NOMO-1 treated with DMSO at 0.1 percent for 48 hours (cell line): ENCODE results near the gene ZMYND10.

ENCODE experiments used
- DNase-seq: peaks from one replicate; lab custom pipeline; 2025; ENCODE audit not compliant: unreplicated experiment; lab: John Stamatoyannopoulos, UW

The ZMYND10 gene

DNA sequence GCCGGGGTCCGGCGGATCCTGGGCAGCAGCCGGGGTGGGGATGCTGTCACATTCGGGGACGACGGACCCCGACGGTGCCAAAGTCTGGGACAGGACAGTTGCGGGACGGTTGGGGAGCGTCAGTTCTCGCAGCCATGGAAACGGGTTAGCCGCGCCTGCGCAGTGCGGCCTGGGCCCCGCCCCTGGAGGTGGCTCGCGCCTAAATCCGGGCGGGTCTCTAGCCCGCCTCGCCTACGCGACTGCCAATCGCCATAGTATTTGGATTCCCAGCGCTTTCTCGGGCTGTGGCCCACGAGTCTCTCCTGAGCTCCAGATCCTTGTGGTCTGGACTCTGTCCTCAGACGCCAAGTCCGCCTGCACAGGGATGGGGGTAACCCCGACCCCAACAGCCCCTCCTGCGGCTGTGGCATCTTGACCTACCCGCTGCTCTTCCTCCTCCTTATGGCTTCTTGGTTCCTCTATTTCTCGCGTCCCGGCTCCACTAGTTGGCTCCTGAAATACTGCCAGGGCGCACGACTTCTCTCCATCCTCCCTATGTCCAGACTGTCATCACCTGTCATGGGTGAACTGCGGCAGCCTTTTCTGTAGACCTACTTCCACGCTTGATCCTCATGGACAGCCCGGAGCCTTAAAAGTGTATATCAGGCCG lies at the start of gene ZMYND10:
TSS of gene ZMYND10 (minus strand) at position 147 of the 649 bp plus-strand sequence. CDS start 153 bp downstream, outside the sequence.
- DNase-seq = peak; percentile 39

GRCh38 chr3:50393061-50393460 lies 47.5 kb upstream of the ZMYND10 start:
- no peak for DNase-seq

DNA sequence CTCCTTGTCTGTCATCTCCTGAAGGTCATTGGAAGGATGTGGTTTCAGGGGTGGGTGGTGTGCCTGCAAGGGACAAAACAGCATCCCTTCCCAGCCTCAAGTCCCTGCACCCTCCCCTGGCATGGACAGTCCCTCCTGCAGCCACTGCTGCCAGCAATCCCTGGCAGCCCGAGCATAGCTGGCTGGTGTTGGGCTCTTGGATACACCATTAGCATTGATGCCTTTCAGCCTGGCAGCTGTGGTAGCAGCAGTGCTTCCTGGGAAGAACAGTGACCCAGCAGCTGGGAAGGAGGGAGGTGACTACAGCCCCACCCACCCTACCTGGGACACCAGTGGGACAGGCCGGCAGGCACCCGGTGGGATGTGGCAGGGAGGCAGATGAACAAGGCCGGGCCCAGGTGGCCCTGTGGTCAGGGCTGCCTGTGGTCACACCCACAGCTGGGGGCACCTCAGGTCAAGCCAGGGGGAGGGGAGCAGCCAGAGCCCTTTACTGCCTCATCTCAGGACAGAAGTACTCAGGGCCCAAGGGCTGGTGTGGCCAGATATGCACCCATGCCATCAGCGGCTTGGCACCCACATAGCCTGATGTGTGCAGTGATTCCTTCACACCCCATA lies 46.7 kb upstream of the ZMYND10 start:
- no peak for DNase-seq

GRCh38 chr3:50390508-50391224 lies 45.1 kb upstream of the ZMYND10 start:
- no peak for DNase-seq

DNA sequence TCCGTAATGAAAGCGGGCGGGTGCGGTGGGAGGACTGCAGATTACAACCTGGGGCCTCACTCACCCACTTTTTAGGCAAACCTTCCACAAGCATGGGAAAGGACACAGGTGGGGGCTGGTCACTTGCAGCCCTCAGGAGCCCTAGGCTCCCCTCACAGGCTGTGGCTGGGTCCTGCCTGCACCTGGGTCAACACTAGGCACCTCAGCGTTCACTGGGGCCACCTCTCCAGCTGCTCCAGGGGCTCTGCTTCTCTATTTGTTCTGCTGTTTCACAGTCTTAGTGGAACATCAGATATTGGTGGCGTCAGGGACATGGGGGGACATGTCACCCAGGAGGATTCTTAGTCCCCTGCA lies 43.9 kb upstream of the ZMYND10 start:
- DNase-seq = no peak

- no peak for DNase-seq
Observed at GRCh38 chr3:50388720-50389413, 43.3 kb upstream of the ZMYND10 start.

DNA sequence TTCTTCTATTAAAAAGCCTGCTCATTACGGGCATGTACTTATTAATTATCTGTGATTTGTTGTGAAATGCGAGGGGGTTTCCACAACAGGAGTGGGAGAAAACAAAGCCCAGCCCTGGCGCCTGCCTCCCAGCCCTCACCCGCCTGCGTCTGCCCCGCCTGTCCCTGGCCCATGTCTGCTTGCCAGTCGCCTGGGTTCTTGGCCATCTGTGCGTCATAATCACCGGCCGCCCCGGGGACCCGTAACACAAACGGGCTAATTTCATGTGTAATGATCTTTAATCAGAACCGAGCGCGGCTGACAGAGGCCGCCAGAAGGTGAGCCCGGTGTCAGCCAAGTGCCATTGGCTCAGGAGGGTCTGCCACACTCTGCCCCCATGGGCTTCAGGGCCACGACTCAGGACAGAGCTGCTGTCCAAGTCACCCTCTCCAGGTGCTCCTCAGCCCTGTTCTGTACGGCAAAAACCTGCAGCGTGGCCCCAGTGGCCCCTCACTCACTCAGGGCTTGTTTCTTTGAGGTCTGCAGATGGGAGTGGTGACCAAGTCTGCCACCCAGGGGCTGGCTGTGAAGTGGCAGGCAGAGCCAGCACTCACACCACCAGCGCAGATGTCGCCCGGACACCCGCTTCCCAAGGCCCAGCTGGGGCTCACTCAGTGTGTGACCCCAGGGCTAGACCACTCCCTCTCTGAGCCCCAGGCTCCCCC lies 42.6 kb upstream of the ZMYND10 start:
- no peak for DNase-seq

DNA sequence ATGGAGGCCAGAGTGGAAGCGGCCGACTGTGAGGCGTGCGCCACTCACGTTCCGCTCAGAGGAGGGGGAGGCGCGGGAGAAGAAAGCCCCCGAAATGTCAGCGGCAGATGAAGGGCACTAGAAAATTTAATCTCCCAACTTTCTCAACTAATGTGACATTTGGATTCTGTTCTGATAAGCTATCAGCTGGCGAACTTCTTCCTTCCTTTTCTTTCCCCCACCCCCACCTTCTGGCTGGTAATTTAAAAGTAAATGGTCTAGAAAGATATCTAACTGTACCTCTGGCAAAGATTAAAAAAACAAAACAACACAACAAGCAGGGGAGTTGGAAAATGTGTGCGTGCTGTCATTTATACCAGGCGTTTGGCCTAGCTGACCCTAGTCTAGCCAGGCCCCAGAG lies 40.2 kb upstream of the ZMYND10 start:
- DNase-seq = no peak

- no peak for DNase-seq
Observed at GRCh38 chr3:50383750-50384149, 38.2 kb upstream of the ZMYND10 start.

DNA sequence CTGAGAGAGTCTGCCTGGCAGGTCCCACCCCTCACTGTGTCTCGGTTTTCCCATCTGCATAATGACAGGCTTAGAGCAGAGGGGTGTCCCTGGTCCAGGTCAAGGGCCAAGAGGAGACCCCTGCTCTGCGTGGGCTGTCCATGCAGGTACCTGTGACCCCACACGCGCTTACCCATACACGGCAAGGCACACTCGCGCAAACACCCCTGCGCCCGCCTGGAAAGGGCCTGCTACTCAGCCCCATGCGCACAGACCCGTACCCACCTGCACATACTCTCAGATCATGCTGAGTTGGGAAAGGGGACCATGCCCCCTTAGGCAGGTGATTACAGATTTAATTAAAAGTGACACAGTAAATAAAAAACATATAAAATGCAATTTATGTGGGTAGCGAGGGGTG lies 37.2 kb upstream of the ZMYND10 start:
- no peak for DNase-seq

GRCh38 chr3:50381383-50381782 lies 35.9 kb upstream of the ZMYND10 start:
- DNase-seq = no peak

- no peak for DNase-seq
Observed at GRCh38 chr3:50380405-50381085, 35.0 kb upstream of the ZMYND10 start.

DNA sequence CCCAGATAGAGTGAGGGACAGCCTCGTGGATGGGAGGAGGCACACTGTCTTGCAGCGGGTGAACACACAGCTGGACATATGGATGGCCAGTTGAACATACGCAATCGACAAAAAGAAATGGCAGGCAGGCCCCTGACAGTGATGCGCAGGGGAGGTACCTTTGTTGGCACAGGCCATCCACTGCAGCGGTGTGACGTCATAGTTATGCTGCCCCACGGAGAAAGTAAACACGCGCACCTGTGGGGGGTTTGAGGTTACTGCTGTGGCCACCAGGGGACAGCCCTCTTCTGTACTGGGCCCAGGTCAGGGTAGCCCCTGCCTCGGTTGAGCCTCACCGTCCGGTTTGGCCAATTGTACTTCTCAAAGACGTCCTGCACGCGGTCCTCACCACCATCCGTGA lies 33.2 kb upstream of the ZMYND10 start:
- no peak for DNase-seq

- DNase-seq = no peak
Observed at GRCh38 chr3:50378024-50378423, 32.5 kb upstream of the ZMYND10 start.

- no peak for DNase-seq
Observed at GRCh38 chr3:50375258-50375931, 29.9 kb upstream of the ZMYND10 start.

GRCh38 chr3:50374363-50375257 lies 29.1 kb upstream of the ZMYND10 start:
- DNase-seq = no peak

GRCh38 chr3:50373146-50374051 lies 27.9 kb upstream of the ZMYND10 start:
- no peak for DNase-seq

GRCh38 chr3:50372349-50372748 lies 26.8 kb upstream of the ZMYND10 start:
- DNase-seq = no peak
